ENCODE results near the gene VEPH1.

VEPH1 gene

GRCh38 chr3:157531301-157531660 is 28.1 kb upstream of the VEPH1 start:
- Mint-ChIP-seq H3K4me3 (no peak overlapping the region), H3K4me1 (no peaks in the 10 kb centered on the region), H3K27ac (no peak overlapping the region), H3K27me3 (no peaks in the 10 kb centered on the region), H3K36me3 (ENCODE audit: low read depth) (no peaks in the 10 kb centered on the region), H3K9me3 (no peaks in the 10 kb centered on the region)
- ATAC-seq (no peak), DNase-seq (no peak)

- H3K4me3 Mint-ChIP-seq: no peak overlapping the region
- no peaks in the 10 kb centered on the region for H3K27me3 Mint-ChIP-seq
- H3K9me3 Mint-ChIP-seq: no peaks in the 10 kb centered on the region
- no peak for DNase-seq
- ATAC-seq: no peak
- no peaks in the 10 kb centered on the region for H3K4me1 Mint-ChIP-seq
- H3K36me3 Mint-ChIP-seq (ENCODE audit: low read depth): no peaks in the 10 kb centered on the region
- H3K27ac Mint-ChIP-seq: no peak overlapping the region
Observed at GRCh38 chr3:157530637-157531300, 27.6 kb upstream of the VEPH1 start.

GRCh38 chr3:157529751-157530150 is 26.5 kb upstream of the VEPH1 start:
- H3K27me3 Mint-ChIP-seq: peaks cover 2% of the 10 kb centered on the region
- H3K4me1 Mint-ChIP-seq: no peaks in the 10 kb centered on the region
- no peak overlapping the region for H3K4me3 Mint-ChIP-seq
- DNase-seq (no peak), ATAC-seq (no peak)
- H3K9me3 Mint-ChIP-seq: no peaks in the 10 kb centered on the region
- no peak overlapping the region for H3K27ac Mint-ChIP-seq
- H3K36me3 Mint-ChIP-seq (ENCODE audit: low read depth): no peaks in the 10 kb centered on the region

GRCh38 chr3:157529085-157529484 is 25.9 kb upstream of the VEPH1 start:
- Mint-ChIP-seq H3K9me3 (no peaks in the 10 kb centered on the region), H3K27ac (no peak overlapping the region), H3K4me3 (no peak overlapping the region), H3K36me3 (ENCODE audit: low read depth) (no peaks in the 10 kb centered on the region), H3K27me3 (peaks cover 2% of the 10 kb centered on the region), H3K4me1 (no peaks in the 10 kb centered on the region)
- no peak for DNase-seq
- ATAC-seq: no peak

- ATAC-seq (no peak), DNase-seq (no peak)
- Mint-ChIP-seq H3K36me3 (ENCODE audit: low read depth) (no peaks in the 10 kb centered on the region), H3K27me3 (peaks cover 2% of the 10 kb centered on the region), H3K27ac (no peak overlapping the region), H3K9me3 (no peaks in the 10 kb centered on the region), H3K4me1 (no peaks in the 10 kb centered on the region), H3K4me3 (no peak overlapping the region)
Observed at GRCh38 chr3:157527131-157527881, 24.1 kb upstream of the VEPH1 start.

- H3K27ac Mint-ChIP-seq: no peak overlapping the region
- no peaks in the 10 kb centered on the region for H3K36me3 Mint-ChIP-seq (ENCODE audit: low read depth)
- H3K4me1 Mint-ChIP-seq: no peaks in the 10 kb centered on the region
- no peaks in the 10 kb centered on the region for H3K9me3 Mint-ChIP-seq
- ATAC-seq (no peak), DNase-seq (no peak)
- H3K4me3 Mint-ChIP-seq: no peak overlapping the region
- peaks cover 2% of the 10 kb centered on the region for H3K27me3 Mint-ChIP-seq
Observed at GRCh38 chr3:157526036-157526435, 22.8 kb upstream of the VEPH1 start.

GRCh38 chr3:157523814-157524213 is 20.6 kb upstream of the VEPH1 start:
- no peak for DNase-seq
- Mint-ChIP-seq H3K27ac (no peak overlapping the region), H3K36me3 (ENCODE audit: low read depth) (no peaks in the 10 kb centered on the region), H3K27me3 (peaks cover 2% of the 10 kb centered on the region), H3K9me3 (no peaks in the 10 kb centered on the region), H3K4me1 (no peaks in the 10 kb centered on the region), H3K4me3 (no peak overlapping the region)
- ATAC-seq: no peak

GRCh38 chr3:157522648-157523047 is 19.4 kb upstream of the VEPH1 start:
- H3K36me3 Mint-ChIP-seq (ENCODE audit: low read depth): no peaks in the 10 kb centered on the region
- no peaks in the 10 kb centered on the region for H3K4me1 Mint-ChIP-seq
- H3K9me3 Mint-ChIP-seq: no peaks in the 10 kb centered on the region
- peaks cover 2% of the 10 kb centered on the region for H3K27me3 Mint-ChIP-seq
- no peak overlapping the region for H3K4me3 Mint-ChIP-seq
- no peak for DNase-seq
- H3K27ac Mint-ChIP-seq: no peak overlapping the region
- no peak for ATAC-seq

GRCh38 chr3:157520485-157521150 is 17.4 kb upstream of the VEPH1 start:
- no peak overlapping the region for H3K27ac Mint-ChIP-seq
- peaks cover 2% of the 10 kb centered on the region for H3K27me3 Mint-ChIP-seq
- DNase-seq: no peak
- no peak overlapping the region for H3K4me3 Mint-ChIP-seq
- no peaks in the 10 kb centered on the region for H3K36me3 Mint-ChIP-seq (ENCODE audit: low read depth)
- ATAC-seq: no peak
- H3K9me3 Mint-ChIP-seq: no peaks in the 10 kb centered on the region
- H3K4me1 Mint-ChIP-seq: no peaks in the 10 kb centered on the region

GRCh38 chr3:157518881-157519280 is 15.7 kb upstream of the VEPH1 start:
- Mint-ChIP-seq H3K4me1 (no peaks in the 10 kb centered on the region), H3K4me3 (no peak overlapping the region), H3K9me3 (no peaks in the 10 kb centered on the region), H3K27ac (no peak overlapping the region), H3K36me3 (ENCODE audit: low read depth) (no peaks in the 10 kb centered on the region), H3K27me3 (no peaks in the 10 kb centered on the region)
- no peak for DNase-seq
- no peak for ATAC-seq

GRCh38 chr3:157516928-157517327 is 13.7 kb upstream of the VEPH1 start:
- H3K4me1 Mint-ChIP-seq: no peaks in the 10 kb centered on the region
- no peak overlapping the region for H3K27ac Mint-ChIP-seq
- no peaks in the 10 kb centered on the region for H3K9me3 Mint-ChIP-seq
- no peak for DNase-seq
- H3K27me3 Mint-ChIP-seq: no peaks in the 10 kb centered on the region
- no peaks in the 10 kb centered on the region for H3K36me3 Mint-ChIP-seq (ENCODE audit: low read depth)
- ATAC-seq: no peak
- no peak overlapping the region for H3K4me3 Mint-ChIP-seq

- Mint-ChIP-seq H3K27me3 (no peaks in the 10 kb centered on the region), H3K9me3 (no peaks in the 10 kb centered on the region), H3K4me3 (no peak overlapping the region), H3K4me1 (no peaks in the 10 kb centered on the region), H3K27ac (no peak overlapping the region), H3K36me3 (ENCODE audit: low read depth) (no peaks in the 10 kb centered on the region)
- no peak for DNase-seq
- no peak for ATAC-seq
Observed at GRCh38 chr3:157515398-157515797, 12.2 kb upstream of the VEPH1 start.

- Mint-ChIP-seq H3K36me3 (ENCODE audit: low read depth) (no peaks in the 10 kb centered on the region), H3K9me3 (no peaks in the 10 kb centered on the region), H3K4me1 (no peaks in the 10 kb centered on the region), H3K27ac (no peak overlapping the region), H3K27me3 (no peaks in the 10 kb centered on the region), H3K4me3 (no peak overlapping the region)
- DNase-seq (no peak), ATAC-seq (no peak)
Observed at GRCh38 chr3:157514371-157514895, 11.2 kb upstream of the VEPH1 start.

- H3K4me3 Mint-ChIP-seq: no peak overlapping the region
- no peaks in the 10 kb centered on the region for H3K9me3 Mint-ChIP-seq
- DNase-seq: no peak
- H3K27ac Mint-ChIP-seq: no peak overlapping the region
- ATAC-seq: no peak
- H3K27me3 Mint-ChIP-seq: no peaks in the 10 kb centered on the region
- H3K4me1 Mint-ChIP-seq: no peaks in the 10 kb centered on the region
- H3K36me3 Mint-ChIP-seq (ENCODE audit: low read depth): no peaks in the 10 kb centered on the region
Observed at GRCh38 chr3:157513585-157513984, 10.4 kb upstream of the VEPH1 start.

GRCh38 chr3:157512534-157512933 is 9.3 kb upstream of the VEPH1 start:
- no peaks in the 10 kb centered on the region for H3K9me3 Mint-ChIP-seq
- no peak overlapping the region for H3K27ac Mint-ChIP-seq
- peaks cover 2% of the 10 kb centered on the region for H3K27me3 Mint-ChIP-seq
- no peak overlapping the region for H3K4me3 Mint-ChIP-seq
- ATAC-seq (no peak), DNase-seq (no peak)
- H3K4me1 Mint-ChIP-seq: no peaks in the 10 kb centered on the region
- no peaks in the 10 kb centered on the region for H3K36me3 Mint-ChIP-seq (ENCODE audit: low read depth)

Data from activated naive CD8-positive, alpha-beta T cell treated with anti-CD3 and anti-CD28 coated beads, Interleukin-2, amount 50 U/mL, for 24 hours (primary cell).